Activated CD4-positive, alpha-beta T cell treated with anti-CD3 and anti-CD28 coated beads for 36 hours (primary cell): ENCODE results near the gene FOXF2. TPM values are rescaled to one million over a fixed set of nuclear protein-coding genes. Genes with fewer than 3 reads are reported as not detected.
A peak's percentile ranks its signal among the peaks of the same experiment; 100 is the strongest.

Experiments used
- ATAC-seq: fragments of 200-7000 bp; cut with Tn5 transposase; one replicate; pipeline ENCODE4 v1.10.0; 2021; ENCODE audit warnings: mild to moderate bottlenecking, moderate library complexity
- CTCF ChIA-PET: fragments of 350-600 bp; sonication (Branson Sonifier 250); formaldehyde crosslinking; loops from one replicate; lab custom pipeline; 2021; ENCODE audit warnings: antibody characterized with exemption; lab: Charles Lee
- POLR2A ChIA-PET: fragments of 350-600 bp; sonication (Branson Sonifier 250); formaldehyde crosslinking; loops from one replicate; lab custom pipeline; 2021; ENCODE audit warnings: antibody characterized with exemption, inconsistent platforms; lab: Charles Lee
- DNase-seq: peaks from one replicate; pipeline ENCODE4 v3.0.0-alpha.2; 2020
- H3K27ac Mint-ChIP-seq: one replicate; pipeline ENCODE4 v1.8.0; 2021; ENCODE audit warnings: mixed read lengths
- H3K27me3 Mint-ChIP-seq: one replicate; pipeline ENCODE4 v1.8.0; 2021; ENCODE audit warnings: mixed read lengths
- H3K36me3 Mint-ChIP-seq: one replicate; pipeline ENCODE4 v1.8.0; 2021; ENCODE audit warnings: low read depth, mixed read lengths
- H3K4me1 Mint-ChIP-seq: one replicate; pipeline ENCODE4 v1.8.0; 2021; ENCODE audit warnings: mixed read lengths
- H3K4me3 Mint-ChIP-seq: one replicate; pipeline ENCODE4 v1.8.0; 2021; ENCODE audit warnings: mild to moderate bottlenecking, moderate library complexity, mixed read lengths
- H3K9me3 Mint-ChIP-seq: one replicate; pipeline ENCODE4 v1.8.0; 2021; ENCODE audit warnings: low read depth, mixed read lengths
- intact Hi-C, 2 experiments: fragments of 100-400 bp; cut with DNase I in 1 of 2; cut with micrococcal nuclease in 1 of 2; formaldehyde crosslinking; loops; one replicate each; pipeline versions ENCODE4 v1.14.2 to v1.15.1; 2022 to 2024; cut with DNase I, micrococcal nuclease
- total RNA-seq, 2 experiments: library from RNA; stranded (reverse); gene quantifications; one replicate each; pipeline ENCODE4 v1.2.3, GENCODE V29; 2021

Gene FOXF2
- total RNA-seq, 2 experiments from 2014 or later, result not detected

DNA sequence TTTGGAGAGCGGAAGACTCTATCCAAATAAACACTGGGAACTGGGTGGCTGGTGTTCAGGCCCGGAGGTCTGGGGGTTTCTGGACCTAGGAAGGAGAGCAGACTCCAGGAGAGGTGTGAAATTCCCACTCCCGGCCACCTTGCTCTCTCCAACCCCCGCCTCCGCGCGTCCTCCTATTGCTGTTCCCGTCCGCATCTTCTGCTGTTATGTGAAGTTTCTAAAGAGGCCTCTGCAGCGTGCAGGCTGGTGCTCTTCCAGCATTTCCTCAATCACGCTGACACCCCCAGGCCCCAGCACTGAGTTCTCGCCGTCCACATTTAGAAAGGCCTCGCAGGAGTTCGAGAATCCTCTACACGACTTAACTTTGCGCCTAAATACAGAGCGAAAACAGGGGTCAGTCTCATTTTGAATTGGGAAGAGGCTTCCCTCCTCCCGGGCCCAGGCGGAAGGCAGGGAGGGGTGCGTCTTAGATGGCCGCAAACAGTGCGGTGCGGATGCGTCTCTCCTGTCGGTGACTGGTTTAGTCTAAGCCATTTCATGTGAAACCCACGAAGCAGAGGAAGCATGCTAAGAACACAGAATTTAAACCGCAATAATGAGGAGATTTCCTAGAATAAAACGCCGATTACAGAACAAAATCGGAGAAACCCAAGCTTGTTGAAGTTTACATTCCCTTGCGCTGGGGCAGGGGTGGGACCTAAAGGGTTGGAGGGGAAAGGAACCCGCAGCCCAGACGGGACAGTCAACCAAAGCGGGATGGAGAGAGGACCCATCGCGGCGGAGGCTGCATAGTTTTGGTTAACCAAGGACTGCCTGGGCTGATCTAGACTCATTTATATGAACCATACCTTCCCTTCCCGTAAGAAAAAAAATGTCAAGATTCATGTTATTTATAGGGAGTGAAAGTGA, 4.0 kb upstream of the FOXF2 start:
- intact Hi-C loops, result loop anchor here in 1 of 2 experiments (5.0 kb wide), 1 partner anchor 222 kb away; the partner anchor contains the start of gene FOXC1
- no peak overlapping the region for H3K27ac Mint-ChIP-seq
- peaks cover 65% of the 10 kb centered on the region for H3K27me3 Mint-ChIP-seq
- DNase-seq, result no peak
- H3K36me3 Mint-ChIP-seq, result no peaks in the 10 kb centered on the region
- no peaks in the 10 kb centered on the region for H3K9me3 Mint-ChIP-seq
- ATAC-seq, result no peak
- H3K4me1 Mint-ChIP-seq, result peaks cover 31% of the 10 kb centered on the region
- ChIA-PET POLR2A (no interaction called here), CTCF (interaction anchor here (1.1 to 3.1 kb wide), 3 partner anchors 8 to 586 kb away, joined by 4 to 22 read pairs (median 5); no protein-coding TSS in a partner anchor)
- H3K4me3 Mint-ChIP-seq, result no peak overlapping the region

DNA sequence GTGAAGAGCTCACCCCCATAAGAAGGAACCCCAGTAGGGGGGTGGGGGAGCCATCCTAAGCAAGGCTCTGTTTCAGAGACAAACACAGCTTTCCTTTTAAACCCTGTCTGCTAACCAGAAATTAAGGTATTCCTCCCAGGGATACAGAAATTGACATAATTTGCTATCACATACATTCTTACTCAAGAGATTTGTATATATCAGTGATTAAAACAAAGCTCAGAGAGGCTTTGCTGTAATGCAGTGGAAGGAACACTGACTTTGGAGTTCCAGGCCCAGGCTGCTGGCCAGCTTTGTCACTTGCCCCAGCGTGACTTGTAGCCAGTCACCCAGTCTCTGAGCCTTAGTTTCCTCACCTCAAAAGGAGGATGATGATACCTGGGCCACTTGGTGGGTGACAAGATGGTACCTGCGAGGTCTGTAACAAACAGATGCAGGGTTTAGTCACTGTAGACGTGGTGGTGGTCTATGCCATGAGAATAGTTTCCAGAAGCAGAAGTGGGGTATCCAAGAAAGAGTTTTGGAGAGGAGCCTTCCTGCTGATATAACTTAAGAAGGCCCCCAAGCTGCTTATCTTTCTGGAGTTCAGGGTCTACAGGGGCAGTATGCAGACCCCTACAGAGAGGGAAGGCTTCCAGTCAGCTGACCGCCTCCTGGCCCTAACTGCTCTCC, 3.2 kb upstream of the FOXF2 start:
- Mint-ChIP-seq H3K4me3 (no peak overlapping the region), H3K27ac (no peak overlapping the region)

DNA sequence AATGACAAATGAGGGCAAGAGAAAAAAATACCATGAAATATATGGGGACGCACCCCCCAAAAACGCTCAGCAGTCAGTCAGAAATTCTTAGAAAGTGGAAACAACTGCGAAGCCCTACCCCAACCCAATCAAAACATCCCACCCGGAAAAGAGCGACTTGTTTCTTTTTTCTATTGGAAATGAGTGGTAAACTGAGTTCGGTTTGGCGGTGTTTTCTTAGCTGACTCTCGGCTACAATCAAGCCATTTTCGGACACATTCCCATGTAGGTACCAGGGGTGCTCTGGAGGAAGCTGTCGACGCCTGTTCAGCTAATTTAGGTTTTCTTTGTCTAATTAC, 1.9 kb upstream of the FOXF2 start:
- intact Hi-C loops, result loop anchor here in 1 of 2 experiments (5.0 kb wide), 1 partner anchor 220 kb away; the partner anchor contains the start of gene FOXC1
- POLR2A ChIA-PET, result no interaction called here
- CTCF ChIA-PET, result interaction anchor here (0.5 to 3.1 kb wide), 8 partner anchors 9 to 977 kb away, joined by 3 to 22 read pairs (median 4); no protein-coding TSS in a partner anchor

More for the DNA sequence above, 3.2 kb upstream of the FOXF2 start:
- POLR2A ChIA-PET, result no interaction called here
- Mint-ChIP-seq H3K9me3 (no peaks in the 10 kb centered on the region), H3K27me3 (peaks cover 60% of the 10 kb centered on the region), H3K36me3 (no peaks in the 10 kb centered on the region), H3K4me1 (peaks cover 23% of the 10 kb centered on the region)
- DNase-seq (no peak), ATAC-seq (no peak)
- intact Hi-C loops, result loop anchor here in 1 of 2 experiments (5.0 kb wide), 1 partner anchor 221 kb away; the partner anchor contains the start of gene FOXC1
- CTCF ChIA-PET, result interaction anchor here (0.6 to 3.1 kb wide), 8 partner anchors 8 to 589 kb away, joined by 3 to 22 read pairs (median 4); partner anchors contain the start of gene FOXQ1

GRCh38 chr6:1387876-1388629, 1.3 kb upstream of the FOXF2 start:
- DNase-seq (peak; percentile 25), ATAC-seq (peak; percentile 14)
- H3K27ac Mint-ChIP-seq, result no peak overlapping the region
- ChIA-PET POLR2A (no interaction called here), CTCF (interaction anchor here (0.5 to 3.1 kb wide), 5 partner anchors 9 to 977 kb away, joined by 3 to 22 read pairs (median 4); no protein-coding TSS in a partner anchor)
- intact Hi-C loops, result loop anchor here in 1 of 2 experiments (5.0 kb wide), 1 partner anchor 219 kb away; the partner anchor contains the start of gene FOXC1
- peaks cover 67% of the 10 kb centered on the region for H3K27me3 Mint-ChIP-seq
- no peak overlapping the region for H3K4me3 Mint-ChIP-seq
- peaks cover 18% of the 10 kb centered on the region for H3K4me1 Mint-ChIP-seq
- no peaks in the 10 kb centered on the region for H3K9me3 Mint-ChIP-seq
- H3K36me3 Mint-ChIP-seq, result no peaks in the 10 kb centered on the region

More for the DNA sequence above, 1.9 kb upstream of the FOXF2 start:
- no peak overlapping the region for H3K4me3 Mint-ChIP-seq
- no peak for DNase-seq
- H3K9me3 Mint-ChIP-seq, result no peaks in the 10 kb centered on the region
- no peak overlapping the region for H3K27ac Mint-ChIP-seq
- no peaks in the 10 kb centered on the region for H3K36me3 Mint-ChIP-seq
- ATAC-seq, result no peak
- peaks cover 20% of the 10 kb centered on the region for H3K4me1 Mint-ChIP-seq
- H3K27me3 Mint-ChIP-seq, result peaks cover 70% of the 10 kb centered on the region

DNA sequence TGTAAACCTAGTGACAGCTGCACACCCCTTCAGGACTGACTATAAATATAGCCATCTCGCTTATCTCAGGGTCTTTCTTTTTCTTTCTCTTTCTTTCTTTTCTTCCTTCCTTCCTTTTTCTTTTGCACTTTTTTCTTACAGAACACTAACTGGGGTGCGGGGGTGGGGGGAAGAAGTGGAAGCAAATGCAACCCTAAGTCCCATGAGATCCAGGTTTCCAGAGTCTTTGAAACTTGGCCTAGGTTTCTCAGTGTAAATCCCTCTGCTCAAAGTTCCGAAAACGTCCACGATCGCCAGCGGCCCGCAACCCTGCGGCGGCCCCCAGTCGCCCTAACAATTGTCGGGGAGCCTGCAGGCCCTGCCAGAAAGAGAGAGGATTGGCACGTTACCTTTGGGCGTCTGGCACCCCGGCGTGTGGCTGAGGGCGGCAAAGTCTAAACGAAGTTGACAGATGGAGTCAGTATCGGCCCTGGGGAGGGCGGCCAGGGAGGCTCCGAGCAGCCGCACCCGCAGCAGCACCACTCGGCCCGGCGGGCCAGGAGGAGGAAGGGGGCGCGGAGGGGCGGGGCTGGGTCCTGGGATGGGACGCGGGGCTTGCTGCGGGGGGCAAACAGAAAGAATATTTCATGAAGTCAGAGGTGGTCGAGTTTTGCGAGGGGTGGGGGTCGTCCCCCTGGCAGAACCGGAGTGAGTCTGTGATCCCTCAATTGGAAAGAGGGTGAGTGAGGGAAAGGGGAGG, 577 bp upstream of the FOXF2 start:
- intact Hi-C loops, result loop anchor here in 1 of 2 experiments (5.0 kb wide), 1 partner anchor 219 kb away; the partner anchor contains the start of gene FOXC1
- Mint-ChIP-seq H3K27me3 (peaks cover 70% of the 10 kb centered on the region), H3K9me3 (no peaks in the 10 kb centered on the region), H3K4me1 (peaks cover 18% of the 10 kb centered on the region), H3K27ac (no peak overlapping the region), H3K36me3 (no peaks in the 10 kb centered on the region), H3K4me3 (peak overlapping the region; percentile 16)
- DNase-seq, result no peak
- POLR2A ChIA-PET, result no interaction called here
- no peak for ATAC-seq
- CTCF ChIA-PET, result interaction anchor here (0.6 to 3.1 kb wide), 2 partner anchors 8 to 616 kb away, joined by 4 to 22 read pairs; no protein-coding TSS in a partner anchor

GRCh38 chr6:1390133-1390945, 963 bp downstream of the FOXF2 start:
- H3K27ac Mint-ChIP-seq, result no peak overlapping the region
- ChIA-PET CTCF (interaction anchor here (1.0 to 1.9 kb wide), 3 partner anchors 592 to 797 kb away, joined by 3 to 5 read pairs (median 4); no protein-coding TSS in a partner anchor), POLR2A (interaction anchor here (1.2 kb wide), 1 partner anchor 1088 kb away, joined by 4 read pairs; no protein-coding TSS in a partner anchor)
- intact Hi-C loops, result loop anchor here in 1 of 2 experiments (10.0 kb wide), 1 partner anchor 666 kb away; no protein-coding TSS in a partner anchor
- no peak for ATAC-seq
- H3K27me3 Mint-ChIP-seq, result peaks cover 74% of the 10 kb centered on the region
- DNase-seq, result peak; percentile 39
- H3K4me1 Mint-ChIP-seq, result peaks cover 13% of the 10 kb centered on the region
- H3K4me3 Mint-ChIP-seq, result peak overlapping the region; percentile 56
- no peaks in the 10 kb centered on the region for H3K9me3 Mint-ChIP-seq
- H3K36me3 Mint-ChIP-seq, result no peaks in the 10 kb centered on the region

GRCh38 chr6:1390946-1391799, 1.8 kb downstream of the FOXF2 start:
- intact Hi-C loops, result loop anchor here in 1 of 2 experiments (10.0 kb wide), 1 partner anchor 666 kb away; no protein-coding TSS in a partner anchor
- no peaks in the 10 kb centered on the region for H3K36me3 Mint-ChIP-seq
- H3K4me3 Mint-ChIP-seq, result no peak overlapping the region
- H3K27me3 Mint-ChIP-seq, result peaks cover 73% of the 10 kb centered on the region
- CTCF ChIA-PET, result interaction anchor here (0.6 to 1.9 kb wide), 4 partner anchors 10 to 798 kb away, joined by 3 to 6 read pairs (median 4); no protein-coding TSS in a partner anchor
- H3K4me1 Mint-ChIP-seq, result peaks cover 11% of the 10 kb centered on the region
- DNase-seq (peak; percentile 35), ATAC-seq (peak; percentile 33)
- POLR2A ChIA-PET, result interaction anchor here (1.2 kb wide), 1 partner anchor 1089 kb away, joined by 4 read pairs; no protein-coding TSS in a partner anchor
- no peak overlapping the region for H3K27ac Mint-ChIP-seq
- H3K9me3 Mint-ChIP-seq, result no peaks in the 10 kb centered on the region

DNA sequence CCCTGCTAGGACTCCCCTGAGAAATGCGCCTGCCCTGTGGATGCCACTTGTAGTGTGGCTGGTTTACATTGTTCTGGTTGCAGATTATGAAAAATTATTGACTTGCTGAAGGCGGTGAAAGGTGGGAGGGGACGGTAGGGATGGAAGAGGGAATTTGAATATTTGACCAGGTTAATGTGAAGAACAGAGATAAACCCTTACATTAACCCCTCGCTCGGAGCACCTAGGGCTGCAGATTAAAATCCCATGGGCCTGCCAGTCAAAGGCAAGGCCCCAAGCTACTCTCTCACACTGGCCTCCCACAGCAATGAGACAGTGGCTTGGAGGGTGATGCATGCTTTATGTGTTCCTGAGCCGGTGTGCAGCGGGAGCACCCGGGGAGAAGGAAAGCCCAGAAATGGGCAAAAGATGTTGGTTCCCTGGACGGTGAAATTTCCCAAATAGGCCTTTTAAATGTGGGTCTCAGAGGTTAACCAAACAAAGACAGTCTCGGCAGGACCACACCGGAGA, 2.5 kb downstream of the FOXF2 start:
- H3K4me1 Mint-ChIP-seq, result peaks cover 12% of the 10 kb centered on the region
- H3K36me3 Mint-ChIP-seq, result no peaks in the 10 kb centered on the region
- ChIA-PET CTCF (interaction anchor here (0.6 to 1.2 kb wide), 3 partner anchors 11 to 593 kb away, joined by 3 to 6 read pairs (median 4); no protein-coding TSS in a partner anchor), POLR2A (no interaction called here)
- H3K4me3 Mint-ChIP-seq, result no peak overlapping the region
- no peak for ATAC-seq
- DNase-seq, result no peak
- H3K27ac Mint-ChIP-seq, result no peak overlapping the region
- H3K9me3 Mint-ChIP-seq, result no peaks in the 10 kb centered on the region
- intact Hi-C loops, result loop anchor here in 1 of 2 experiments (10.0 kb wide), 1 partner anchor 667 kb away; no protein-coding TSS in a partner anchor
- peaks cover 73% of the 10 kb centered on the region for H3K27me3 Mint-ChIP-seq
